IMR-90 (cell line): Measurements from ENCODE around the gene ELK3.

Experiments
- CEBPB ChIP-seq: IDR thresholded peaks from 2 replicates; pipeline ENCODE4 v1.6.1; 2012; ENCODE audit warnings: low read depth, low read length, improper control_type of control experiment
- MAFK ChIP-seq: IDR thresholded peaks from 2 replicates; pipeline ENCODE4 v1.6.1; 2012; ENCODE audit warnings: low read depth, low read length, improper control_type of control experiment
- MXI1 ChIP-seq: IDR thresholded peaks from 2 replicates; pipeline ENCODE4 v1.6.1; 2012; ENCODE audit warnings: low read depth, mild to moderate bottlenecking, low read length, moderate library complexity, borderline replicate concordance
- NFE2L2 ChIP-seq: fragments of 150-350 bp; IDR thresholded peaks from 2 replicates; pipeline ENCODE4 v1.6.1; 2016; ENCODE audit warnings: low read depth, mild to moderate bottlenecking, low read length
- POLR2A ChIP-seq: IDR thresholded peaks from 2 replicates; pipeline ENCODE4 v1.6.1; 2012; ENCODE audit warnings: mild to moderate bottlenecking, low read depth, low read length
- RAD21 ChIP-seq: IDR thresholded peaks from 2 replicates; pipeline ENCODE4 v1.6.1; 2012; ENCODE audit warnings: low read length, improper control_type of control experiment
- RFX5 ChIP-seq: IDR thresholded peaks from 2 replicates; pipeline ENCODE4 v1.8.0; 2012; ENCODE audit warnings: low read depth, mild to moderate bottlenecking, low read length, moderate library complexity
- SMC3 ChIP-seq: fragments of 150-350 bp; IDR thresholded peaks from 2 replicates; pipeline ENCODE4 v1.6.1; 2016; ENCODE audit warnings: low read depth, mild to moderate bottlenecking, antibody characterized with exemption, low read length, moderate library complexity
- TF ChIP-seq, protein P1 (sequence below): conservative IDR thresholded peaks from 2 replicates; pipeline ENCODE4 v1.5.1; 2012; ENCODE audit warnings: mild to moderate bottlenecking, low read depth, low read length, improper control_type of control experiment
- TF ChIP-seq, protein P2 (sequence below): fragments of 150-350 bp; IDR thresholded peaks from 2 replicates; pipeline ENCODE4 v1.6.1; 2016; ENCODE audit warnings: low read depth, mild to moderate bottlenecking, low read length, moderate library complexity, borderline replicate concordance
- TF ChIP-seq, protein P3 (sequence below): fragments of 150-350 bp; IDR thresholded peaks from 2 replicates; pipeline ENCODE4 v1.6.1; 2017; ENCODE audit warnings: mild to moderate bottlenecking, antibody characterized with exemption, low read length, low read depth

DNA sequence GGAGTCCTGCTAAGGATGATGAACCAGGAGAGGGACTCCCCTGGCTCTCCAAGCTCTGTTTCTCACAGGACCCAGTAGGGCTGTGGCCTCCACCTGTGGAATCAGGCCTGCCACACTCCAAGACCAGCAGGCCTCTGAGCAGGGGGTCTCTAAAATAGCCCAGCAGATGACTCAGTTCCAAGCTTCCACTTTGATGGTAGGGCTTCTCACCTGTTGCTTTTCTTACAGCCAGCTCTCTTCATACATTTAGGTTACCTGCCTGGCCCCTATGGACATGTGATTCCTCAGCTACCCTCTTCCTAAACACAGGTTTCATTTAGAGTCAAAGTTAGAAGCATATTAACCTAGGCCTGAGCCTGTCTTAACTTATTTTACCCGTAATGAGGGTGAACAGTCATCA lies 26.7 kb upstream of the ELK3 start:
- TF ChIP-seq, protein P1, sequence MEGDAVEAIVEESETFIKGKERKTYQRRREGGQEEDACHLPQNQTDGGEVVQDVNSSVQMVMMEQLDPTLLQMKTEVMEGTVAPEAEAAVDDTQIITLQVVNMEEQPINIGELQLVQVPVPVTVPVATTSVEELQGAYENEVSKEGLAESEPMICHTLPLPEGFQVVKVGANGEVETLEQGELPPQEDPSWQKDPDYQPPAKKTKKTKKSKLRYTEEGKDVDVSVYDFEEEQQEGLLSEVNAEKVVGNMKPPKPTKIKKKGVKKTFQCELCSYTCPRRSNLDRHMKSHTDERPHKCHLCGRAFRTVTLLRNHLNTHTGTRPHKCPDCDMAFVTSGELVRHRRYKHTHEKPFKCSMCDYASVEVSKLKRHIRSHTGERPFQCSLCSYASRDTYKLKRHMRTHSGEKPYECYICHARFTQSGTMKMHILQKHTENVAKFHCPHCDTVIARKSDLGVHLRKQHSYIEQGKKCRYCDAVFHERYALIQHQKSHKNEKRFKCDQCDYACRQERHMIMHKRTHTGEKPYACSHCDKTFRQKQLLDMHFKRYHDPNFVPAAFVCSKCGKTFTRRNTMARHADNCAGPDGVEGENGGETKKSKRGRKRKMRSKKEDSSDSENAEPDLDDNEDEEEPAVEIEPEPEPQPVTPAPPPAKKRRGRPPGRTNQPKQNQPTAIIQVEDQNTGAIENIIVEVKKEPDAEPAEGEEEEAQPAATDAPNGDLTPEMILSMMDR, result no peak
- TF ChIP-seq CEBPB (no peak), POLR2A (no peak), RAD21 (no peak), RFX5 (no peak), NFE2L2 (no peak), MXI1 (no peak), MAFK (no peak), SMC3 (no peak)
- TF ChIP-seq, protein P2, sequence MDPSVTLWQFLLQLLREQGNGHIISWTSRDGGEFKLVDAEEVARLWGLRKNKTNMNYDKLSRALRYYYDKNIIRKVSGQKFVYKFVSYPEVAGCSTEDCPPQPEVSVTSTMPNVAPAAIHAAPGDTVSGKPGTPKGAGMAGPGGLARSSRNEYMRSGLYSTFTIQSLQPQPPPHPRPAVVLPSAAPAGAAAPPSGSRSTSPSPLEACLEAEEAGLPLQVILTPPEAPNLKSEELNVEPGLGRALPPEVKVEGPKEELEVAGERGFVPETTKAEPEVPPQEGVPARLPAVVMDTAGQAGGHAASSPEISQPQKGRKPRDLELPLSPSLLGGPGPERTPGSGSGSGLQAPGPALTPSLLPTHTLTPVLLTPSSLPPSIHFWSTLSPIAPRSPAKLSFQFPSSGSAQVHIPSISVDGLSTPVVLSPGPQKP, result no peak
- TF ChIP-seq, protein P3, sequence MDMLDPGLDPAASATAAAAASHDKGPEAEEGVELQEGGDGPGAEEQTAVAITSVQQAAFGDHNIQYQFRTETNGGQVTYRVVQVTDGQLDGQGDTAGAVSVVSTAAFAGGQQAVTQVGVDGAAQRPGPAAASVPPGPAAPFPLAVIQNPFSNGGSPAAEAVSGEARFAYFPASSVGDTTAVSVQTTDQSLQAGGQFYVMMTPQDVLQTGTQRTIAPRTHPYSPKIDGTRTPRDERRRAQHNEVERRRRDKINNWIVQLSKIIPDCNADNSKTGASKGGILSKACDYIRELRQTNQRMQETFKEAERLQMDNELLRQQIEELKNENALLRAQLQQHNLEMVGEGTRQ, result no peak
